Activated naive CD4-positive, alpha-beta T cell treated with Interleukin-2 at 50 U/mL for 16 hours (primary cell): ENCODE data around the gene GPX5.
"Not testable (repeated sequence)": the region's sequence is repeated elsewhere in the genome, so short reads cannot be mapped to it uniquely, and the experiment has no call there.

ENCODE experiments used
- DNase-seq: peaks from one replicate; pipeline ENCODE4 v3.0.0-alpha.2; 2020

GPX5 gene

GRCh38 chr6:28525496-28526039 is at the start of gene GPX5:
GPX5 (plus strand) TSS chr6:28525881; CDS start chr6:28526014, 133 bp downstream.
- no peak for DNase-seq

GRCh38 chr6:28478518-28478917 is 47.2 kb upstream of the GPX5 start:
- no peak for DNase-seq

GRCh38 chr6:28480253-28480932 is 45.3 kb upstream of the GPX5 start:
- DNase-seq, result no peak

- DNase-seq, result no peak
Measured at GRCh38 chr6:28485482-28485881, 40.2 kb upstream of the GPX5 start.

GRCh38 chr6:28486533-28486932 is 39.1 kb upstream of the GPX5 start:
- DNase-seq, result no peak

- no peak for DNase-seq
Measured at GRCh38 chr6:28486988-28487742, 38.5 kb upstream of the GPX5 start.

GRCh38 chr6:28488916-28489365 is 36.7 kb upstream of the GPX5 start:
- DNase-seq, result no peak

- DNase-seq, result peak; percentile 17
Measured at GRCh38 chr6:28489366-28490204, 36.1 kb upstream of the GPX5 start.

- no peak for DNase-seq
Measured at GRCh38 chr6:28490205-28490890, 35.3 kb upstream of the GPX5 start.

- no peak for DNase-seq
Measured at GRCh38 chr6:28491984-28492317, 33.7 kb upstream of the GPX5 start.

GRCh38 chr6:28496099-28496779 is 29.4 kb upstream of the GPX5 start:
- DNase-seq, result no peak

- no peak for DNase-seq
Measured at GRCh38 chr6:28497306-28497705, 28.4 kb upstream of the GPX5 start.

GRCh38 chr6:28497893-28498292 is 27.8 kb upstream of the GPX5 start:
- no peak for DNase-seq

- DNase-seq, result no peak
Measured at GRCh38 chr6:28501259-28501658, 24.4 kb upstream of the GPX5 start.

- not testable (repeated sequence) for DNase-seq
Measured at GRCh38 chr6:28502136-28502535, 23.5 kb upstream of the GPX5 start.

GRCh38 chr6:28502709-28503305 is 22.9 kb upstream of the GPX5 start:
- not testable (repeated sequence) for DNase-seq

GRCh38 chr6:28505733-28506132 is 19.9 kb upstream of the GPX5 start:
- no peak for DNase-seq

GRCh38 chr6:28506807-28507475 is 18.7 kb upstream of the GPX5 start:
- no peak for DNase-seq

- no peak for DNase-seq
Measured at GRCh38 chr6:28511628-28512300, 13.9 kb upstream of the GPX5 start.

GRCh38 chr6:28512387-28512786 is 13.3 kb upstream of the GPX5 start:
- DNase-seq, result not testable (repeated sequence)
